WTC11 (cell line): Measurements from ENCODE around the gene DGLUCY. TPM values are rescaled to one million over a fixed set of nuclear protein-coding genes. Genes with fewer than 3 reads are reported as not detected.

ENCODE experiments used
- ATAC-seq: fragments of 200-7000 bp; cut with Tn5 transposase; 2 replicates; pipeline ENCODE4 v1.10.0; 2021; ENCODE audit warnings: mild to moderate bottlenecking, moderate library complexity
- CTCF ChIA-PET: fragments of 300-600 bp; sonication (Branson Sonifier 250); formaldehyde crosslinking; loops from one replicate; lab custom pipeline; 2021; ENCODE audit warnings: antibody characterized with exemption; lab: Charles Lee
- POLR2A ChIA-PET: fragments of 350-600 bp; sonication (Branson Sonifier 250); formaldehyde crosslinking; loops from one replicate; lab custom pipeline; 2021; ENCODE audit warnings: antibody characterized with exemption; lab: Charles Lee
- DNase-seq: peaks from one replicate; pipeline ENCODE4 v3.0.0; 2021; ENCODE audit warnings: low spot score
- H3K27ac Mint-ChIP-seq: 2 replicates; pipeline ENCODE4 v1.8.0; 2021; ENCODE audit warnings: mixed read lengths
- H3K27me3 Mint-ChIP-seq: 2 replicates; pipeline ENCODE4 v1.8.0; 2021; ENCODE audit warnings: low read depth, mild to moderate bottlenecking, moderate library complexity, mixed read lengths
- H3K36me3 Mint-ChIP-seq: 2 replicates; pipeline ENCODE4 v1.8.0; 2021; ENCODE audit warnings: mixed read lengths
- H3K4me1 Mint-ChIP-seq: 2 replicates; pipeline ENCODE4 v1.8.0; 2022; ENCODE audit warnings: mixed read lengths
- H3K4me3 Mint-ChIP-seq: 2 replicates; pipeline ENCODE4 v1.8.0; 2021; ENCODE audit warnings: mild to moderate bottlenecking, moderate library complexity, mixed read lengths
- H3K9me3 Mint-ChIP-seq: 2 replicates; pipeline ENCODE4 v1.8.0; 2021; ENCODE audit warnings: mixed read lengths
- CREB1 ChIP-seq: sonication (generic); formaldehyde crosslinking; IDR thresholded peaks from 2 replicates; pipeline ENCODE4 v1.8.0; 2023; ENCODE audit warnings: mild to moderate bottlenecking, missing genetic modification reagents
- GABPB1 ChIP-seq: sonication (generic); formaldehyde crosslinking; IDR thresholded peaks from 2 replicates; pipeline ENCODE4 v1.8.1; 2023; ENCODE audit warnings: mild to moderate bottlenecking, missing genetic modification reagents
- GRHL2 ChIP-seq: fragments of 250-450 bp; sonication (Bioruptor Pico); IDR thresholded peaks from 2 replicates; pipeline ENCODE4 v1.8.0; 2022; ENCODE audit warnings: mild to moderate bottlenecking, moderate library complexity; ENCODE audit not compliant: insufficient replicate concordance, severe bottlenecking
- HMGA2 ChIP-seq: fragments of 250-450 bp; sonication (Bioruptor Pico); IDR thresholded peaks from 2 replicates; pipeline ENCODE4 v1.4.0; 2021; ENCODE audit warnings: mild to moderate bottlenecking, moderate library complexity
- KAT7 ChIP-seq: sonication (generic); formaldehyde crosslinking; IDR thresholded peaks from 2 replicates; pipeline ENCODE4 v1.8.1; 2023; ENCODE audit warnings: missing genetic modification reagents, mild to moderate bottlenecking, borderline replicate concordance
- MYBL2 ChIP-seq: sonication (generic); formaldehyde crosslinking; IDR thresholded peaks from 2 replicates; pipeline ENCODE4 v1.8.1; 2023; ENCODE audit warnings: mild to moderate bottlenecking, moderate library complexity, missing genetic modification reagents
- NFE2L1 ChIP-seq: sonication (generic); formaldehyde crosslinking; IDR thresholded peaks from 2 replicates; pipeline ENCODE4 v1.8.1; 2023; ENCODE audit warnings: missing genetic modification reagents
- NR3C1 ChIP-seq: sonication (generic); formaldehyde crosslinking; conservative IDR thresholded peaks from 2 replicates; pipeline ENCODE4 v1.8.1; 2023; ENCODE audit warnings: low read depth, mild to moderate bottlenecking, missing genetic modification reagents
- PRRX2 ChIP-seq: fragments of 250-450 bp; sonication (Bioruptor Pico); IDR thresholded peaks from 2 replicates; pipeline ENCODE4 v1.8.0; 2021; ENCODE audit warnings: mild to moderate bottlenecking
- TEAD1 ChIP-seq: sonication (generic); formaldehyde crosslinking; IDR thresholded peaks from 2 replicates; pipeline ENCODE4 v1.8.0; 2022; ENCODE audit warnings: mild to moderate bottlenecking, missing genetic modification reagents
- ZNF396 ChIP-seq: fragments of 250-450 bp; sonication (Bioruptor Pico); IDR thresholded peaks from 2 replicates; pipeline ENCODE4 v1.8.0; 2021; ENCODE audit warnings: mild to moderate bottlenecking, moderate library complexity, borderline replicate concordance
- ZNF416 ChIP-seq: fragments of 250-450 bp; sonication (Bioruptor Pico); IDR thresholded peaks from 2 replicates; pipeline ENCODE4 v1.9.0; 2021; ENCODE audit warnings: mild to moderate bottlenecking, inconsistent platforms
- total RNA-seq: library from RNA; stranded (reverse); gene quantifications from 3 replicates; pipeline ENCODE4 v1.2.3, GENCODE V29; 2021
- TF ChIP-seq, protein P1 (sequence below): sonication (generic); formaldehyde crosslinking; conservative IDR thresholded peaks from 2 replicates; pipeline ENCODE4 v1.8.1; 2023; ENCODE audit warnings: mild to moderate bottlenecking, low read depth, missing genetic modification reagents, moderate library complexity
- TF ChIP-seq, protein P2 (sequence below): fragments of 250-450 bp; sonication (Bioruptor Pico); IDR thresholded peaks from 2 replicates; pipeline ENCODE4 v1.9.0; 2021; ENCODE audit warnings: mild to moderate bottlenecking
- TF ChIP-seq, protein P3 (sequence below): fragments of 200-600 bp; IDR thresholded peaks from 2 replicates; pipeline ENCODE4 v1.8.0; 2022; ENCODE audit warnings: antibody characterized with exemption
- TF ChIP-seq, protein P4 (sequence below): sonication (generic); formaldehyde crosslinking; IDR thresholded peaks from 2 replicates; pipeline ENCODE4 v1.8.1; 2022; ENCODE audit warnings: mild to moderate bottlenecking, moderate library complexity, missing genetic modification reagents
- TF ChIP-seq, protein P5 (sequence below): sonication (generic); formaldehyde crosslinking; IDR thresholded peaks from 2 replicates; pipeline ENCODE4 v1.8.1; 2022; ENCODE audit warnings: low read depth, missing genetic modification reagents, borderline replicate concordance
- TF ChIP-seq, protein P6 (sequence below): sonication (generic); formaldehyde crosslinking; IDR thresholded peaks from 2 replicates; pipeline ENCODE4 v1.8.1; 2023; ENCODE audit warnings: mild to moderate bottlenecking, missing genetic modification reagents, moderate library complexity

Gene DGLUCY
- total RNA-seq, 1 experiment from 2014 or later = 35.4 TPM

DNA sequence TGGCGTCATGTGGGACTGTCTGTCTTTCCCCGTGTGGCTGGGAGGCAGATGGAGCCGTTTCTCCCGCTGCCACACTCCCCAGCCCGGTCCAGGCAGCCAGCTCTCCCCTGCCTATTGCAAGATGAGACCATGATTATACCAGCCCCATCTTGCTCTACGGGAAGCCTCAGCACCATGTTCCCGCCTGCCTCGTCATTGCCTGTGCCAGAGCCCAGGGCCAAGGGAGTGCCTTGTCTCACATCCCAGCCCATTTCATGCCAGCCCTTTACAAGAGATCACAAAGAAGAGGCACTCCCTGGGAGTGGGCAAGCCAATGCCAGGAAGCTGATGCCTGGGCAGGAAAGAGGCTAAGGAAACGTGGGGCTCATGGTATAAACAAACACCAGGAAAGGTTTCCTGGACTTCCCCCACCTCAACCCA, 106.7 kb downstream of the DGLUCY start:
- DNase-seq (no peak), ATAC-seq (no peak)
- peaks cover 12% of the 10 kb centered on the region for H3K4me1 Mint-ChIP-seq
- TF ChIP-seq KAT7 (CRISPR knock-in tag) = no peak
- peaks cover 16% of the 10 kb centered on the region for H3K36me3 Mint-ChIP-seq
- H3K27me3 Mint-ChIP-seq = no peaks in the 10 kb centered on the region
- no peak overlapping the region for H3K4me3 Mint-ChIP-seq
- H3K9me3 Mint-ChIP-seq = no peaks in the 10 kb centered on the region
- CTCF ChIA-PET = no interaction called here
- no peak overlapping the region for H3K27ac Mint-ChIP-seq
- POLR2A ChIA-PET = no interaction called here

DNA sequence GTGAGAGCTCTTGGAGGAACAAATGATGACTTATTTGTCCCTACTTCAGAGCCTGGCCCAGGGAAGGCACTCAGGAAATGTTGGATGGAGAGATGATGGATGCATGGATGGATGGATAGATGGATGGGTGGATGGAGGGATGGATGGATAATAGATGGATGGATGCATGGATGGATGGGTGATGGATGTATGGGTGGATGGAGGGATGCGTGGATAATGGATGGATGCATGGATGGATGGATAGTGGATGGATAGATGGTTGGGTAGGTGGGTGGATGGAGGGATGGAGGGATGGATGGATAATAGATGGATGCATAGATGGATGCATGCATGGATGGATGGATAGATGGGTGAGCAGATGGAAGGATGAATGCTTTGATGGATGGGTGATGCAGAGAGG, 107.4 kb downstream of the DGLUCY start:
- ATAC-seq (no peak), DNase-seq (no peak)
- no peaks in the 10 kb centered on the region for H3K27me3 Mint-ChIP-seq
- H3K9me3 Mint-ChIP-seq = no peaks in the 10 kb centered on the region
- CTCF ChIA-PET = no interaction called here
- peaks cover 16% of the 10 kb centered on the region for H3K4me1 Mint-ChIP-seq
- peaks cover 12% of the 10 kb centered on the region for H3K36me3 Mint-ChIP-seq
- POLR2A ChIA-PET = no interaction called here
- H3K4me3 Mint-ChIP-seq = no peak overlapping the region
- TF ChIP-seq CREB1 (no peak), MYBL2 (CRISPR knock-in tag) (no peak), GRHL2 (CRISPR knock-in tag) (no peak), NFE2L1 (CRISPR knock-in tag) (no peak), KAT7 (CRISPR knock-in tag) (no peak)
- TF ChIP-seq, protein P1, sequence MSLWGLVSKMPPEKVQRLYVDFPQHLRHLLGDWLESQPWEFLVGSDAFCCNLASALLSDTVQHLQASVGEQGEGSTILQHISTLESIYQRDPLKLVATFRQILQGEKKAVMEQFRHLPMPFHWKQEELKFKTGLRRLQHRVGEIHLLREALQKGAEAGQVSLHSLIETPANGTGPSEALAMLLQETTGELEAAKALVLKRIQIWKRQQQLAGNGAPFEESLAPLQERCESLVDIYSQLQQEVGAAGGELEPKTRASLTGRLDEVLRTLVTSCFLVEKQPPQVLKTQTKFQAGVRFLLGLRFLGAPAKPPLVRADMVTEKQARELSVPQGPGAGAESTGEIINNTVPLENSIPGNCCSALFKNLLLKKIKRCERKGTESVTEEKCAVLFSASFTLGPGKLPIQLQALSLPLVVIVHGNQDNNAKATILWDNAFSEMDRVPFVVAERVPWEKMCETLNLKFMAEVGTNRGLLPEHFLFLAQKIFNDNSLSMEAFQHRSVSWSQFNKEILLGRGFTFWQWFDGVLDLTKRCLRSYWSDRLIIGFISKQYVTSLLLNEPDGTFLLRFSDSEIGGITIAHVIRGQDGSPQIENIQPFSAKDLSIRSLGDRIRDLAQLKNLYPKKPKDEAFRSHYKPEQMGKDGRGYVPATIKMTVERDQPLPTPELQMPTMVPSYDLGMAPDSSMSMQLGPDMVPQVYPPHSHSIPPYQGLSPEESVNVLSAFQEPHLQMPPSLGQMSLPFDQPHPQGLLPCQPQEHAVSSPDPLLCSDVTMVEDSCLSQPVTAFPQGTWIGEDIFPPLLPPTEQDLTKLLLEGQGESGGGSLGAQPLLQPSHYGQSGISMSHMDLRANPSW = no peak
- TF ChIP-seq, protein P2, sequence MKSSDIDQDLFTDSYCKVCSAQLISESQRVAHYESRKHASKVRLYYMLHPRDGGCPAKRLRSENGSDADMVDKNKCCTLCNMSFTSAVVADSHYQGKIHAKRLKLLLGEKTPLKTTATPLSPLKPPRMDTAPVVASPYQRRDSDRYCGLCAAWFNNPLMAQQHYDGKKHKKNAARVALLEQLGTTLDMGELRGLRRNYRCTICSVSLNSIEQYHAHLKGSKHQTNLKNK (CRISPR knock-in tag) = no peak
- H3K27ac Mint-ChIP-seq = no peak overlapping the region

DNA sequence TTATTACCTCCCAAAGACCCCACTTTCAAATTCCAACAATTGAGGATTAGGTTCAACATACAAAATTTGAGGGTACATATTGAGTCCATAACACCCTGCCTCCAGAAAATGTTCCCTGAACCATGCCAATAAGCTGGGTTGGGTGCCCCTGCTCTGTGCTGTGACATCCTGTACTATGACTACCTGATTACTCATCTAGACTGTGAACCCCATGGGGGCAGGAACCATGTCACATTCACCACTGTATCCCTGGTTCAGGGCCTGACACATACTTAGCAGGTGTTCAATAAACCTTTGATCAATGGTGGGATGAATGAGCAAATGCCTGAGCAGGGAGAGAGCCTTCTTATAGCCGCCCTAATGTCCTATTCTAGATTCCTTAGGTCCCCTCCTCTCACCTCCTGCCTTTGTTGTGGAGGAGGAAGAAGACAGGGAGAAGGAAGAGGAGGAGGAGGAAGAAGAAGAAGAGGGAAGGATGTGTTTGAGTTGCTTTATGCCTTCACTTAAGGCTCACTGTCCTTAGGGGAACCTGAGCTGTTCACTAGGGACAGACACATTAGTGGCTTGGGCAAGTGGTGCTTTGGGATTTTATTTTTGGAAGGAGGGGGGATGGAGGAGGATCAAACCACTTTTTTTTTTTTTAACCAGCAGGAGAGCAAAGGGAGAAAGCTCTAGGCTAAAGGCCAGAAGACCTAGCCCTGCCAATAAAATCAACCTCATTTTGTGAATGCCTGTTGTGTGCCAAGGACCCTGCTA, 109.3 kb downstream of the DGLUCY start:
- Mint-ChIP-seq H3K4me3 (no peak overlapping the region), H3K27ac (no peak overlapping the region), H3K27me3 (no peaks in the 10 kb centered on the region), H3K9me3 (no peaks in the 10 kb centered on the region), H3K36me3 (peaks cover 3% of the 10 kb centered on the region), H3K4me1 (peaks cover 18% of the 10 kb centered on the region)
- ATAC-seq (no peak), DNase-seq (no peak)
- TF ChIP-seq TEAD1 (CRISPR knock-in tag) = no peak
- TF ChIP-seq, protein P3, sequence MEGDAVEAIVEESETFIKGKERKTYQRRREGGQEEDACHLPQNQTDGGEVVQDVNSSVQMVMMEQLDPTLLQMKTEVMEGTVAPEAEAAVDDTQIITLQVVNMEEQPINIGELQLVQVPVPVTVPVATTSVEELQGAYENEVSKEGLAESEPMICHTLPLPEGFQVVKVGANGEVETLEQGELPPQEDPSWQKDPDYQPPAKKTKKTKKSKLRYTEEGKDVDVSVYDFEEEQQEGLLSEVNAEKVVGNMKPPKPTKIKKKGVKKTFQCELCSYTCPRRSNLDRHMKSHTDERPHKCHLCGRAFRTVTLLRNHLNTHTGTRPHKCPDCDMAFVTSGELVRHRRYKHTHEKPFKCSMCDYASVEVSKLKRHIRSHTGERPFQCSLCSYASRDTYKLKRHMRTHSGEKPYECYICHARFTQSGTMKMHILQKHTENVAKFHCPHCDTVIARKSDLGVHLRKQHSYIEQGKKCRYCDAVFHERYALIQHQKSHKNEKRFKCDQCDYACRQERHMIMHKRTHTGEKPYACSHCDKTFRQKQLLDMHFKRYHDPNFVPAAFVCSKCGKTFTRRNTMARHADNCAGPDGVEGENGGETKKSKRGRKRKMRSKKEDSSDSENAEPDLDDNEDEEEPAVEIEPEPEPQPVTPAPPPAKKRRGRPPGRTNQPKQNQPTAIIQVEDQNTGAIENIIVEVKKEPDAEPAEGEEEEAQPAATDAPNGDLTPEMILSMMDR = no peak
- no peak for TF ChIP-seq MYBL2 (CRISPR knock-in tag)
- TF ChIP-seq, protein P4, sequence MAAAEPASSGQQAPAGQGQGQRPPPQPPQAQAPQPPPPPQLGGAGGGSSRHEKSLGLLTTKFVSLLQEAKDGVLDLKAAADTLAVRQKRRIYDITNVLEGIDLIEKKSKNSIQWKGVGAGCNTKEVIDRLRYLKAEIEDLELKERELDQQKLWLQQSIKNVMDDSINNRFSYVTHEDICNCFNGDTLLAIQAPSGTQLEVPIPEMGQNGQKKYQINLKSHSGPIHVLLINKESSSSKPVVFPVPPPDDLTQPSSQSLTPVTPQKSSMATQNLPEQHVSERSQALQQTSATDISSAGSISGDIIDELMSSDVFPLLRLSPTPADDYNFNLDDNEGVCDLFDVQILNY (CRISPR knock-in tag) = no peak
- TF ChIP-seq, protein P5, sequence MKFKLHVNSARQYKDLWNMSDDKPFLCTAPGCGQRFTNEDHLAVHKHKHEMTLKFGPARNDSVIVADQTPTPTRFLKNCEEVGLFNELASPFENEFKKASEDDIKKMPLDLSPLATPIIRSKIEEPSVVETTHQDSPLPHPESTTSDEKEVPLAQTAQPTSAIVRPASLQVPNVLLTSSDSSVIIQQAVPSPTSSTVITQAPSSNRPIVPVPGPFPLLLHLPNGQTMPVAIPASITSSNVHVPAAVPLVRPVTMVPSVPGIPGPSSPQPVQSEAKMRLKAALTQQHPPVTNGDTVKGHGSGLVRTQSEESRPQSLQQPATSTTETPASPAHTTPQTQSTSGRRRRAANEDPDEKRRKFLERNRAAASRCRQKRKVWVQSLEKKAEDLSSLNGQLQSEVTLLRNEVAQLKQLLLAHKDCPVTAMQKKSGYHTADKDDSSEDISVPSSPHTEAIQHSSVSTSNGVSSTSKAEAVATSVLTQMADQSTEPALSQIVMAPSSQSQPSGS (CRISPR knock-in tag) = no peak
- no peak for TF ChIP-seq ZNF396 (CRISPR knock-in tag)
- no peak for TF ChIP-seq HMGA2 (CRISPR knock-in tag)
- TF ChIP-seq PRRX2 (CRISPR knock-in tag) = no peak
- TF ChIP-seq, protein P6, sequence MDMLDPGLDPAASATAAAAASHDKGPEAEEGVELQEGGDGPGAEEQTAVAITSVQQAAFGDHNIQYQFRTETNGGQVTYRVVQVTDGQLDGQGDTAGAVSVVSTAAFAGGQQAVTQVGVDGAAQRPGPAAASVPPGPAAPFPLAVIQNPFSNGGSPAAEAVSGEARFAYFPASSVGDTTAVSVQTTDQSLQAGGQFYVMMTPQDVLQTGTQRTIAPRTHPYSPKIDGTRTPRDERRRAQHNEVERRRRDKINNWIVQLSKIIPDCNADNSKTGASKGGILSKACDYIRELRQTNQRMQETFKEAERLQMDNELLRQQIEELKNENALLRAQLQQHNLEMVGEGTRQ = no peak
- TF ChIP-seq ZNF416 (CRISPR knock-in tag) = no peak
- TF ChIP-seq GABPB1 (CRISPR knock-in tag) = no peak
- no peak for TF ChIP-seq NR3C1 (CRISPR knock-in tag)
- ChIA-PET CTCF (interaction anchor here (1.0 to 1.9 kb wide), 3 partner anchors 29 to 50 kb away, joined by 3 to 7 read pairs (median 3); no protein-coding TSS in a partner anchor), POLR2A (no interaction called here)
